ENCODE data around the gene PUM1. TPM values are rescaled to one million over a fixed set of nuclear protein-coding genes. Genes with fewer than 3 reads are reported as not detected.
A peak's percentile ranks its signal among the peaks of the same experiment; 100 is the strongest.

The PUM1 gene
- total RNA-seq, 2 donors from 2014 or later, result 30.9 to 32.3 TPM

- ATAC-seq, result no peak
- TF ChIP-seq POLR2A (IDR thresholded peaks at IDR 0.05), result no peak
- TF ChIP-seq, protein P1, sequence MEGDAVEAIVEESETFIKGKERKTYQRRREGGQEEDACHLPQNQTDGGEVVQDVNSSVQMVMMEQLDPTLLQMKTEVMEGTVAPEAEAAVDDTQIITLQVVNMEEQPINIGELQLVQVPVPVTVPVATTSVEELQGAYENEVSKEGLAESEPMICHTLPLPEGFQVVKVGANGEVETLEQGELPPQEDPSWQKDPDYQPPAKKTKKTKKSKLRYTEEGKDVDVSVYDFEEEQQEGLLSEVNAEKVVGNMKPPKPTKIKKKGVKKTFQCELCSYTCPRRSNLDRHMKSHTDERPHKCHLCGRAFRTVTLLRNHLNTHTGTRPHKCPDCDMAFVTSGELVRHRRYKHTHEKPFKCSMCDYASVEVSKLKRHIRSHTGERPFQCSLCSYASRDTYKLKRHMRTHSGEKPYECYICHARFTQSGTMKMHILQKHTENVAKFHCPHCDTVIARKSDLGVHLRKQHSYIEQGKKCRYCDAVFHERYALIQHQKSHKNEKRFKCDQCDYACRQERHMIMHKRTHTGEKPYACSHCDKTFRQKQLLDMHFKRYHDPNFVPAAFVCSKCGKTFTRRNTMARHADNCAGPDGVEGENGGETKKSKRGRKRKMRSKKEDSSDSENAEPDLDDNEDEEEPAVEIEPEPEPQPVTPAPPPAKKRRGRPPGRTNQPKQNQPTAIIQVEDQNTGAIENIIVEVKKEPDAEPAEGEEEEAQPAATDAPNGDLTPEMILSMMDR (IDR thresholded peaks at IDR 0.05), result no peak
- Histone ChIP-seq H3K4me1 (peaks cover 28% of the 10 kb centered on the region), H3K4me3 (no peak overlapping the region), H3K36me3 (replicated peaks in 1 of 2; ENCODE audit: insufficient read depth in 1 of 2, low read depth in 2 of 2) (no peaks in the 10 kb centered on the region), H3K27ac (no peak overlapping the region), H3K9me3 (no peaks in the 10 kb centered on the region), H3K27me3 (no peaks in the 10 kb centered on the region)
- 80 to 89% methylated on average over 1 of the region's 1 CpG for WGBS, 2 donors
- DNase-seq, result no peak
- intact Hi-C loops (cut with DNase I), result no loop called here
Observed at GRCh38 chr1:31032266-31032665, 33.3 kb downstream of the PUM1 start.

DNA sequence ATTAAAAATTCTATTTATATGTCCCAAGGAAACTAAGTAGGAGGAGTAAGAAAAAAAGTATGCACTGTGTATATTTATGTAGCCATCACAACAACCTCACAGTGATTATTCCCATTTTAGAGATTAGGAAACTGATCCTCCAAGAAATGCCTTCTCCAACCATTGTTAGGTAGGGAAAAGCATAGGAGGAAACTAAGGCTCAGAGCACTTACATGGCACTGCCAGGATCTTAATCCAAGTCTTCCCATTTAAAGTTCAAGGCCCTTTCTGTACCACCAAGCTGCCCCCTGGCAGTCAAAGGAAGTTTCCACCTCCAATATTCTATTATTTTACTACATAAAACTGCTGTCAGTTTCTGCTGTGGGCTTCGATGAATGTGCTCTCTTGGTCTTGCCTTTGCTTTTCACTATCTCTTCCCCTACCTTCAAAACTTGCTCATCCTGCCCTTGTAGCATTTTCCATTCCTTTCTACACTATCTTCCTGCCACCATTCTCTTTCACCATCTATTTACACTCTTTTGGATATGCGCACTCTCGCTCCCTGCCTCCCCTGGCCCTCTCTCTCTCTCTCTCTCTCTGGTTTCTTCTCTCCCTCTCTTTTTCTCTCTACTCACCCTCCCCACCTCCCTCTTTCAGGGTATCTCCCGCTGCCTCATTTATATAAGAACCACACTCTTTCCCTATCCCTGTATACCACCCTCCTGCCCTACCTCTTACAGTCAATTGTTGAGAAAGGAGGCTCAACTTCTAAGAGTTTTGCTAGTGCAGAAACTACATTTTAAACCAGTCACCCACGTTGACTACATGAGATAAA is 34.0 kb downstream of the PUM1 start:
- ATAC-seq (no peak), DNase-seq (no peak)
- Histone ChIP-seq H3K9me3 (no peaks in the 10 kb centered on the region), H3K4me1 (peaks cover 32% of the 10 kb centered on the region), H3K4me3 (no peak overlapping the region), H3K27me3 (no peaks in the 10 kb centered on the region), H3K27ac (no peak overlapping the region), H3K36me3 (replicated peaks in 1 of 2; ENCODE audit: insufficient read depth in 1 of 2, low read depth in 2 of 2) (no peaks in the 10 kb centered on the region)
- intact Hi-C loops (cut with DNase I), result no loop called here
- TF ChIP-seq POLR2A (IDR thresholded peaks at IDR 0.05), result no peak
- TF ChIP-seq, protein P1 (IDR thresholded peaks at IDR 0.05), result no peak
- WGBS, 2 donors, result 79 to 82% methylated on average over 5 of the region's 5 CpGs

GRCh38 chr1:31029026-31029425 is 36.5 kb downstream of the PUM1 start:
- H3K9me3 ChIP-seq, result no peaks in the 10 kb centered on the region
- no peak for TF ChIP-seq POLR2A (IDR thresholded peaks at IDR 0.05)
- TF ChIP-seq, protein P1 (IDR thresholded peaks at IDR 0.05), result no peak
- H3K27ac ChIP-seq, result no peak overlapping the region
- H3K4me1 ChIP-seq, result peaks cover 58% of the 10 kb centered on the region
- H3K4me3 ChIP-seq, result no peak overlapping the region
- no peaks in the 10 kb centered on the region for H3K27me3 ChIP-seq
- no peak for ATAC-seq
- no peak for DNase-seq
- intact Hi-C loops (cut with DNase I), result no loop called here
- no peaks in the 10 kb centered on the region for H3K36me3 ChIP-seq (replicated peaks in 1 of 2; ENCODE audit: insufficient read depth in 1 of 2, low read depth in 2 of 2)

GRCh38 chr1:31027693-31028526 is 37.6 kb downstream of the PUM1 start:
- H3K27me3 ChIP-seq, result no peaks in the 10 kb centered on the region
- H3K36me3 ChIP-seq (replicated peaks in 1 of 2; ENCODE audit: insufficient read depth in 1 of 2, low read depth in 2 of 2), result no peaks in the 10 kb centered on the region
- DNase-seq (no peak), ATAC-seq (no peak)
- H3K27ac ChIP-seq, result peak overlapping the region in 2 of 4 donors; percentile 13 to 57
- H3K4me1 ChIP-seq, result peaks cover 59% of the 10 kb centered on the region
- whole genome bisulfite sequencing, 2 donors, result 40 to 72% methylated on average over 3 of the region's 3 CpGs
- TF ChIP-seq, protein P1 (IDR thresholded peaks at IDR 0.05), result no peak
- no peak for TF ChIP-seq POLR2A (IDR thresholded peaks at IDR 0.05)
- intact Hi-C loops (cut with DNase I), result no loop called here
- no peaks in the 10 kb centered on the region for H3K9me3 ChIP-seq
- no peak overlapping the region for H3K4me3 ChIP-seq
